PC-3 (cell line): Measurements from ENCODE around the gene KDM5B.

Experiments
- EZH2 ChIP-seq: fragments of 300-600 bp; sonication (generic); IDR thresholded peaks from one replicate; pipeline ENCODE4 v1.6.1; 2017; ENCODE audit warnings: antibody characterized with exemption, mild to moderate bottlenecking, low read length; ENCODE audit not compliant: unreplicated experiment
- EZH2phosphoT487 ChIP-seq: fragments of 300-600 bp; sonication (generic); IDR thresholded peaks from 2 replicates; pipeline ENCODE4 v1.6.1; 2018; ENCODE audit warnings: mild to moderate bottlenecking, antibody characterized with exemption, low read length, borderline replicate concordance
- TF ChIP-seq, protein P1 (sequence below): fragments of 300-600 bp; sonication (generic); conservative IDR thresholded peaks from 2 replicates; pipeline ENCODE4 v1.5.1; 2017; ENCODE audit warnings: antibody characterized with exemption, low read depth, mild to moderate bottlenecking, low read length

DNA sequence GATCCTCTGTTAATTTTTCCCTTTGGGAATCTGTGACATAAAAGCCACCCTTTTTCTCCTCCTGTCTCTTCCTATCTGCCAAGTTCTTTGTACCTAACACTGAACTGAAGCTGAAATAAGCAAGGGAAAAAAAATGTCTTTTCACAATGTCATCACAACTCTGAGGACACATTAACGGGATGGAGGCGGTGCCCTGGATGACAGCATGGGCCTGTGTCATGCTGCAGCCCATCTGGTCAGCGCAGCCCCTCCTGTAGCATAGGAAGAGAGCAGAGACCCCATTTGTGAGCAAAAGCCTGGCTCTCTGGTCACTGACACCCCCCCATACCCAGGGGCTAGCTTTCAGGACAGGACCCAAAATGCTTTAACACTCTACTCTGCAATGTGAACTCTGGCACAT is 120.4 kb downstream of the KDM5B start:
- TF ChIP-seq, protein P1, sequence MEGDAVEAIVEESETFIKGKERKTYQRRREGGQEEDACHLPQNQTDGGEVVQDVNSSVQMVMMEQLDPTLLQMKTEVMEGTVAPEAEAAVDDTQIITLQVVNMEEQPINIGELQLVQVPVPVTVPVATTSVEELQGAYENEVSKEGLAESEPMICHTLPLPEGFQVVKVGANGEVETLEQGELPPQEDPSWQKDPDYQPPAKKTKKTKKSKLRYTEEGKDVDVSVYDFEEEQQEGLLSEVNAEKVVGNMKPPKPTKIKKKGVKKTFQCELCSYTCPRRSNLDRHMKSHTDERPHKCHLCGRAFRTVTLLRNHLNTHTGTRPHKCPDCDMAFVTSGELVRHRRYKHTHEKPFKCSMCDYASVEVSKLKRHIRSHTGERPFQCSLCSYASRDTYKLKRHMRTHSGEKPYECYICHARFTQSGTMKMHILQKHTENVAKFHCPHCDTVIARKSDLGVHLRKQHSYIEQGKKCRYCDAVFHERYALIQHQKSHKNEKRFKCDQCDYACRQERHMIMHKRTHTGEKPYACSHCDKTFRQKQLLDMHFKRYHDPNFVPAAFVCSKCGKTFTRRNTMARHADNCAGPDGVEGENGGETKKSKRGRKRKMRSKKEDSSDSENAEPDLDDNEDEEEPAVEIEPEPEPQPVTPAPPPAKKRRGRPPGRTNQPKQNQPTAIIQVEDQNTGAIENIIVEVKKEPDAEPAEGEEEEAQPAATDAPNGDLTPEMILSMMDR: no peak
- TF ChIP-seq EZH2 (no peak), EZH2phosphoT487 (no peak)
